Measurements from ENCODE around the gene LRRC70. TPM values are rescaled to one million over a fixed set of nuclear protein-coding genes. Genes with fewer than 3 reads are reported as not detected.

LRRC70 gene
- polyA plus RNA-seq, 3 donors: 0.23 to 2.4 TPM; not detected in 1

DNA sequence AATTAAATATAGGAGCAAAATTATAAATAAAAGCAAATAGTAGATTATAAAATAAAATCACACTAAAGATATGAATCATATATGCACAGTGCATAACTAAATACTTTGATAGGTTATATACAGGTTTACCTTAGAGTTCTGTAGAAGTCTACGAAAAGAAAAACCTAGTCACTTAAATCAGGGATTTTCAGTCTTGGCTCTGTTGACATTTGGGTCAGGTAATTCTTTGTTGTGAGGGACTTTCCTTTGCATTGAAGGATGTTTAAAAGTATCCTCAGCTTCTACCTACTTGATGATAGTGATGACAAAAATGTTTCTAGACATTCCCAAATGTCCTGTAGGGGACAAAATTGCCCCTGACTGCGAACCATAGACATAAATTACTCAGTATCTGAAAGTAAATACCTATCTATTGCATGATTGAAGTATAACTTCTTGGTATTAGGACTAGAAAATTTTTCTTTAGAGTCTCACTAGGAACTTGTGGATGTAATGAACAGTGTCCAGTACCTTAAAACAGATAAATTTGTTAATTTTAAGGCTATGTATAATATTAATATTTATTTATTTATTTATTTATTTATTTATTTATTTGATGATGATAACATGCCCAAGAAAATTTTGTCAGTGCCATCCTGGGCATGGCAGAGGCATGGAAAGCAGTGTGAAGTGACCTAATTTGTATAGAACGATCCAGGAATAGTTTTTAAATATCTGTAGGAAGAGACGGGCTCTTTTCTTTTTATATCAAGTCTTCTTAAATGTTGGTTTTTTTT is 44.0 kb upstream of the LRRC70 start:
- H3K27ac Mint-ChIP-seq: no peak overlapping the region
- H3K4me3 ChIP-seq (replicated peaks in 1 of 3; ENCODE audit: low read depth in 2 of 3, low read length in 3 of 3): no peak overlapping the region
- no peak overlapping the region for H2AFZ ChIP-seq (ENCODE audit: insufficient read depth, low read depth, low read length, poor library complexity, severe bottlenecking)

DNA sequence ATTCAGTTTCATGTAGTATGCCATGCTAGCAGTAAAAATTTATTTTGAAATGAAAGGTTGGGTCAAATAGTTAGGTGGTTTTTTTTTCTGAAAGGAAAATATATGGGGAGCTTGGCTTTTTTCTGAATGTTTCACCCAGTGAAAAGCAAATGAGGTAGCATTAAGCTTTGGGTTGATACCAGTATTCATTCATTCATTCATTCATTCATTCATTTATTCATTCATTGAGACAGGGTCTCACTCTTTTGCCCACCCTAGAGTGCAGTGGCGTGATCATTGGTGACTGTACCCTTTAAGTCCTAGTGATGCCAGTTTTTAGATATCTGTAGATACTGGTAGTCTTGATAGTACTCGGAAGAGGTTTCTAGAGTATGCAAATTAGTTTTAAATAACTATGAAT is 42.4 kb upstream of the LRRC70 start:
- H4K20me1 ChIP-seq (ENCODE audit: insufficient read depth, low read length): no peaks in the 10 kb centered on the region
- no peak overlapping the region for H3K9ac ChIP-seq (ENCODE audit: insufficient read depth, low read length, poor library complexity, severe bottlenecking)
- intact Hi-C loops (cut with micrococcal nuclease): no loop called here
- no peak for TF ChIP-seq CTCF (IDR thresholded peaks at IDR 0.05)
- no peaks in the 10 kb centered on the region for H3K4me1 ChIP-seq (ENCODE audit: control insufficient read depth in 1 of 2, insufficient read depth in 2 of 2, low read length in 2 of 2)
- Mint-ChIP-seq H3K4me1 (peaks cover 11% of the 10 kb centered on the region), H3K4me3 (no peak overlapping the region), H3K36me3 (peaks cover 16 to 18% of the 10 kb centered on the region in 2 donors), H3K9me3 (peaks cover 0 to 3% (median 1%) of the 10 kb centered on the region in 7 donors), H3K27ac (no peak overlapping the region), H3K27me3 (ENCODE audit: low read depth in 3 of 3) (no peaks in the 10 kb centered on the region)
- H3K4me2 ChIP-seq (replicated peaks; ENCODE audit: extremely low read depth, low read length, poor library complexity, severe bottlenecking): no peak overlapping the region
- H3K4me3 ChIP-seq (replicated peaks in 1 of 3; ENCODE audit: low read depth in 2 of 3, low read length in 3 of 3): no peak overlapping the region
- H3K36me3 ChIP-seq (replicated peaks in 1 of 2; ENCODE audit: control insufficient read depth in 1 of 2, insufficient read depth in 2 of 2, low read length in 2 of 2): peaks cover 5 to 13% of the 10 kb centered on the region in 2 donors
- no peaks in the 10 kb centered on the region for H3K9me3 ChIP-seq (replicated peaks in 1 of 2; ENCODE audit: control insufficient read depth in 1 of 2, insufficient read depth in 1 of 2, low read length in 2 of 2)
- H2AFZ ChIP-seq (ENCODE audit: insufficient read depth, low read depth, low read length, poor library complexity, severe bottlenecking): no peak overlapping the region
- H3K79me2 ChIP-seq (ENCODE audit: insufficient read depth, low read length): no peaks in the 10 kb centered on the region
- no CpG with 5 or more reads among the region's 2 CpGs for WGBS (ENCODE audit: insufficient coverage)
- no peak for DNase-seq
- H3K27me3 ChIP-seq (ENCODE audit: control insufficient read depth in 2 of 2, insufficient read depth in 2 of 2, low read length in 2 of 2): no peaks in the 10 kb centered on the region
- no peak overlapping the region for H3K27ac ChIP-seq (ENCODE audit: low read depth in 1 of 2, low read length in 2 of 2)

More for the DNA sequence above, 44.0 kb upstream of the LRRC70 start:
- Mint-ChIP-seq H3K4me3 (no peak overlapping the region), H3K9me3 (peaks cover 0 to 3% (median 1%) of the 10 kb centered on the region in 7 donors), H3K36me3 (peaks cover 22 to 27% of the 10 kb centered on the region in 2 donors), H3K4me1 (peaks cover 11% of the 10 kb centered on the region), H3K27me3 (ENCODE audit: low read depth in 3 of 3) (no peaks in the 10 kb centered on the region)
- no peaks in the 10 kb centered on the region for H3K9me3 ChIP-seq (replicated peaks in 1 of 2; ENCODE audit: control insufficient read depth in 1 of 2, insufficient read depth in 1 of 2, low read length in 2 of 2)
- TF ChIP-seq CTCF (IDR thresholded peaks at IDR 0.05): no peak
- no peak overlapping the region for H3K9ac ChIP-seq (ENCODE audit: insufficient read depth, low read length, poor library complexity, severe bottlenecking)
- no peaks in the 10 kb centered on the region for H3K79me2 ChIP-seq (ENCODE audit: insufficient read depth, low read length)
- no peaks in the 10 kb centered on the region for H3K27me3 ChIP-seq (ENCODE audit: control insufficient read depth in 2 of 2, insufficient read depth in 2 of 2, low read length in 2 of 2)
- peaks cover 9 to 25% of the 10 kb centered on the region in 2 donors for H3K36me3 ChIP-seq (replicated peaks in 1 of 2; ENCODE audit: control insufficient read depth in 1 of 2, insufficient read depth in 2 of 2, low read length in 2 of 2)
- DNase-seq: no peak
- intact Hi-C loops (cut with micrococcal nuclease): no loop called here
- H3K4me1 ChIP-seq (ENCODE audit: control insufficient read depth in 1 of 2, insufficient read depth in 2 of 2, low read length in 2 of 2): no peaks in the 10 kb centered on the region
- no peak overlapping the region for H3K4me2 ChIP-seq (replicated peaks; ENCODE audit: extremely low read depth, low read length, poor library complexity, severe bottlenecking)
- no peak overlapping the region for H3K27ac ChIP-seq (ENCODE audit: low read depth in 1 of 2, low read length in 2 of 2)
- WGBS (ENCODE audit: insufficient coverage): no CpG with 5 or more reads among the region's 4 CpGs
- no peaks in the 10 kb centered on the region for H4K20me1 ChIP-seq (ENCODE audit: insufficient read depth, low read length)

Measured in CD14-positive monocyte (primary cell).